CD4-positive, alpha-beta memory T cell (primary cell): Measurements from ENCODE around the gene BPIFB3. TPM values are rescaled to one million over a fixed set of nuclear protein-coding genes. Genes with fewer than 3 reads are reported as not detected.

ENCODE experiments used
- CTCF ChIA-PET: fragments of 350-600 bp; sonication (Branson Sonifier 250); formaldehyde crosslinking; loops from one replicate; lab custom pipeline; 2021; ENCODE audit warnings: inconsistent platforms; ENCODE audit not compliant: partially characterized antibody; lab: Charles Lee
- POLR2A ChIA-PET: fragments of 350-600 bp; sonication (Branson Sonifier 250); formaldehyde crosslinking; loops from one replicate; lab custom pipeline; 2021; ENCODE audit not compliant: partially characterized antibody; lab: Charles Lee
- DNase-seq, 5 donors: peaks; one replicate each; pipeline versions ENCODE4 v3.0.0 to v3.0.0-alpha.2; 2020 to 2022; ENCODE audit warnings: mixed read lengths in 1 of 5
- H3K27ac ChIP-seq: one replicate; pipeline ENCODE4 v1.7.0; 2013; ENCODE audit warnings: low read depth, low read length
- H3K27me3 ChIP-seq: 2 replicates; pipeline ENCODE4 v1.7.0; 2013; ENCODE audit warnings: mild to moderate bottlenecking, low read length, moderate library complexity; ENCODE audit not compliant: insufficient read depth
- H3K36me3 ChIP-seq: 2 replicates; pipeline ENCODE4 v1.7.0; 2013; ENCODE audit warnings: mild to moderate bottlenecking, low read length, moderate library complexity; ENCODE audit not compliant: insufficient read depth
- H3K4me1 ChIP-seq: 2 replicates; pipeline ENCODE4 v1.7.0; 2013; ENCODE audit warnings: mild to moderate bottlenecking, low read length, moderate library complexity; ENCODE audit not compliant: insufficient read depth
- H3K4me3 ChIP-seq, 2 donors: one replicate each; pipeline ENCODE4 v1.7.0; 2013; ENCODE audit warnings: low read length in 2 of 2, mild to moderate bottlenecking in 1 of 2
- H3K9me3 ChIP-seq, 2 donors: one replicate each; pipeline ENCODE4 v1.7.0; 2013; ENCODE audit warnings: low read length in 2 of 2, control low read depth in 1 of 2; ENCODE audit not compliant: control insufficient read depth in 1 of 2
- H3K27ac Mint-ChIP-seq, 7 donors: one replicate each; pipeline ENCODE4 v1.8.0; 2020 to 2021; ENCODE audit warnings: mixed read lengths in 7 of 7, mild to moderate bottlenecking in 6 of 7, inconsistent platforms in 3 of 7, moderate library complexity in 3 of 7
- H3K27me3 Mint-ChIP-seq, 2 donors: one replicate each; pipeline ENCODE4 v1.8.0; 2020 to 2021; ENCODE audit warnings: mixed read lengths in 2 of 2
- H3K36me3 Mint-ChIP-seq, 2 donors: one replicate each; pipeline ENCODE4 v1.8.0; 2020 to 2021; ENCODE audit warnings: mixed read lengths in 2 of 2, inconsistent platforms in 1 of 2, mild to moderate bottlenecking in 1 of 2
- H3K4me1 Mint-ChIP-seq, 4 donors: one replicate each; pipeline ENCODE4 v1.8.0; 2020 to 2021; ENCODE audit warnings: mixed read lengths in 4 of 4, mild to moderate bottlenecking in 1 of 4
- H3K4me3 Mint-ChIP-seq, 8 donors: one replicate each; pipeline ENCODE4 v1.8.0; 2020 to 2021; ENCODE audit warnings: mixed read lengths in 8 of 8, mild to moderate bottlenecking in 7 of 8, moderate library complexity in 6 of 8, inconsistent platforms in 3 of 8
- H3K9me3 Mint-ChIP-seq, 8 donors: one replicate each; pipeline ENCODE4 v1.8.0; 2020 to 2021; ENCODE audit warnings: mixed read lengths in 8 of 8, mild to moderate bottlenecking in 5 of 8, inconsistent platforms in 3 of 8, moderate library complexity in 1 of 8
- intact Hi-C: fragments of 100-400 bp; cut with micrococcal nuclease; formaldehyde crosslinking; loops from one replicate; pipeline ENCODE4 v1.15.1; 2023
- polyA plus RNA-seq, 2 donors: library from polyadenylated mRNA; unstranded; fragments of 300-500 nt; fragmentation: Illumina TruSeq; gene quantifications; one replicate each; pipeline ENCODE4 v1.2.3, GENCODE V29; 2021
- total RNA-seq, 2 experiments: library from RNA; stranded (reverse); gene quantifications; one replicate each; pipeline ENCODE4 v1.2.3, GENCODE V29; 2021

Gene BPIFB3
- total and polyA plus RNA-seq, 4 experiments from 2014 or later: not detected

DNA sequence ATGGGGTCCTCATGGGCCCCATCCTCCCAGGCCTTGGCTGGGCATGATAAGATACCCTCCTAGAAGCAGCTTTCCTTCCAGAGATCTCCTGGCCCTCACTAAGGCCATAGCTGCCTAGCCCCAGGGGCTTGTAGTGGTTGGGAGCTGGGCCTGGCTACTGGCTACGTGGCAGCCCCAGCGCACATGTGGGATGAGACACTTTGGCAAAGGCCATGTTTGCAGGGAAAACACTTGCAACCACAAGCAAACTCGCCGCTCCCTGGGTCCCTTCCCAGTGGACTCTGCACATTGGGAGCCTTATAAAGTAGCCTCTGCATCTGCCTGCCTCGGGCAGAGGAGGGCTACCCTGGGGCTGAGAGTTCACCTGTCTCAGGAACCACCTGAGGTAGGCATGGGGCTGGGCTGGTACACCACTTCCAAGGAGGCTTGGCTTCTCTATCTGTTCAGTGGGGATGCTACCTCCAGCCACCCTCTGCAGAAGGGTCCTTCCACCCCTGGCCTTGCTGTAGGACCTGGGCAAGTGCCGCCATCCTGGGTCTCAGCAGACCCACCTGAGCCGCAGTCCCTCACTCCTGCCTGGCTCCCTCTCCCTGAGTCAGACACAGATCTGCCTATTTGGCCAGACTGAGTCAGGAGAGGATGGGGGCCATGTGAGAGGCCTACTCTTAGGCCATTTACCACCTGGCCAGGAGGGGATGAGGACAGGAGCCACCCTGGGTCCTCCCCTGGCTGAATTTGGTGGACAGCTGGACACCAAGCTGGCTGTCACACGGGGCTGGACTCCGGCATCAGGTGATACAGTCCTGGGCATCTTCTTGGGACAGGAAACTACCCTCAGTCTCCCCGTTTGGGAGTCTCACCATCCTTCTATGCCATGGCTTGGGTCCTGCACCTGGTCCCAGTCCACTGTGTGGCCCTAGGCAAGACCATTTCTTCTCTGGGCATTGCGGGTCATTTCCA, 46.0 kb upstream of the BPIFB3 start, which contains the start of gene BPIFB2:
Gene BPIFB2, plus strand, starts transcription at position 329 of the 960 bp plus-strand sequence. CDS start 871 bp downstream, outside the sequence.
- ChIA-PET CTCF (interaction anchor here (0.9 kb wide), 1 partner anchor 62 kb away, joined by 3 read pairs; no protein-coding TSS in a partner anchor), POLR2A (no interaction called here)
- Histone ChIP-seq H3K9me3 (peaks cover 0 to 8% of the 10 kb centered on the region in 2 donors), H3K27me3 (no peaks in the 10 kb centered on the region), H3K4me3 (no peak within 1 kb of the TSS), H3K36me3 (no peaks in the 10 kb centered on the region), H3K27ac (no peak within 1 kb of the TSS), H3K4me1 (peaks cover 11% of the 10 kb centered on the region)
- no peaks in the 10 kb centered on the region for H3K27me3 Mint-ChIP-seq
- H3K4me3 Mint-ChIP-seq: no peak within 1 kb of the TSS
- H3K4me1 Mint-ChIP-seq: peaks cover 2 to 22% (median 5%) of the 10 kb centered on the region in 4 donors
- intact Hi-C loops: loop anchor here (5.0 kb wide), 2 partner anchors 35 to 60 kb away; no protein-coding TSS in a partner anchor
- H3K36me3 Mint-ChIP-seq: peaks cover 0 to 4% of the 10 kb centered on the region in 2 donors
- H3K9me3 Mint-ChIP-seq: peaks cover 0 to 8% (median 3%) of the 10 kb centered on the region in 8 donors
- DNase-seq: no peak
- H3K27ac Mint-ChIP-seq: peak within 1 kb of the TSS in 1 of 7 donors; percentile 20

DNA sequence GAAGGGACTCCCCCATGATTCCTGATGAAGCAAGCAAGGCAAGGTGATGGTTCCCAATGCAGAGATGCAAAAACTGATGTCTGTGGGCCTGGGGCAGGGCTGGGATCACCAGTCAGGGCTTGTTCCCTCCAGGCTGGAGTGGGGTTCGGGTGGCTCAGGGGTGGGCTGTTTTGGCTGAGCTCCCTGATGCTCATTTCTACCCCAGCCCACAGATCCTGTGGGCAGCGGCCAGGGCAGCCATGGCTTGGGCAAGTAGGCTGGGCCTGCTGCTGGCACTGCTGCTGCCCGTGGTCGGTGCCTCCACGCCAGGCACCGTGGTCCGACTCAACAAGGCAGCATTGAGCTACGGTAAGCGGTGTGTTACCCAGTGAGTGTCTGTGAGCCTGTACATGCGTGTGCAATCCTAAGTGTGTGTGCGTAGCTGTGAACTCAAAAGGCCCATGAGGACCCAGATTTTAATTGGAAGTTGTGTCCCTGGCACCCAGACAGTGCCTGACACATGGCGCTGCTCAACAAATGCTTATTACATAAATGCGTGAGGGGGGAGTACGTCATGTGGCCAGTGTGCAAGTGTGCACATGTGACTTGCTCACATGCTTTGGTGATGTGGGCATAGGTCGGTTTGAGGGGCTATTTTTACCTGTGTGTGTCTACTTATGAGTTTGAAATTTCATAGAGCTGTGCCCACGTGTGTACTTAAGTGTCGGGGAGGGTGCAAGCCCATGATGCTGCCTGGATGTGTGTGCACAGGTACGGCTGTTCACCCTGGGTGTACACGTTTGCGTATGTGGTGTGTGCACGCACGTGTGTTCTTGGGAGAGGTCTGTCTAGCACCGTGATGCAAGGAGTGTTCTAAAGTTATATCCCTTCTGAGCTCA, 45.1 kb upstream of the BPIFB3 start:
- H3K4me3 Mint-ChIP-seq: no peak overlapping the region
- H3K36me3 ChIP-seq: no peaks in the 10 kb centered on the region
- no peak for DNase-seq
- H3K4me1 Mint-ChIP-seq: peaks cover 2 to 19% (median 5%) of the 10 kb centered on the region in 4 donors
- intact Hi-C loops: loop anchor here (5.0 kb wide), 2 partner anchors 36 to 61 kb away; no protein-coding TSS in a partner anchor
- no peaks in the 10 kb centered on the region for H3K27me3 Mint-ChIP-seq
- peak overlapping the region in 1 of 7 donors; percentile 36 for H3K27ac Mint-ChIP-seq
- peaks cover 0 to 4% of the 10 kb centered on the region in 2 donors for H3K36me3 Mint-ChIP-seq
- no peaks in the 10 kb centered on the region for H3K27me3 ChIP-seq
- peaks cover 0 to 8% (median 3%) of the 10 kb centered on the region in 8 donors for H3K9me3 Mint-ChIP-seq
- H3K4me3 ChIP-seq: no peak overlapping the region
- ChIA-PET POLR2A (no interaction called here), CTCF (interaction anchor here (0.9 kb wide), 1 partner anchor 63 kb away, joined by 3 read pairs; no protein-coding TSS in a partner anchor)
- no peak overlapping the region for H3K27ac ChIP-seq
- H3K4me1 ChIP-seq: peaks cover 11% of the 10 kb centered on the region
- peaks cover 0 to 8% of the 10 kb centered on the region in 2 donors for H3K9me3 ChIP-seq

DNA sequence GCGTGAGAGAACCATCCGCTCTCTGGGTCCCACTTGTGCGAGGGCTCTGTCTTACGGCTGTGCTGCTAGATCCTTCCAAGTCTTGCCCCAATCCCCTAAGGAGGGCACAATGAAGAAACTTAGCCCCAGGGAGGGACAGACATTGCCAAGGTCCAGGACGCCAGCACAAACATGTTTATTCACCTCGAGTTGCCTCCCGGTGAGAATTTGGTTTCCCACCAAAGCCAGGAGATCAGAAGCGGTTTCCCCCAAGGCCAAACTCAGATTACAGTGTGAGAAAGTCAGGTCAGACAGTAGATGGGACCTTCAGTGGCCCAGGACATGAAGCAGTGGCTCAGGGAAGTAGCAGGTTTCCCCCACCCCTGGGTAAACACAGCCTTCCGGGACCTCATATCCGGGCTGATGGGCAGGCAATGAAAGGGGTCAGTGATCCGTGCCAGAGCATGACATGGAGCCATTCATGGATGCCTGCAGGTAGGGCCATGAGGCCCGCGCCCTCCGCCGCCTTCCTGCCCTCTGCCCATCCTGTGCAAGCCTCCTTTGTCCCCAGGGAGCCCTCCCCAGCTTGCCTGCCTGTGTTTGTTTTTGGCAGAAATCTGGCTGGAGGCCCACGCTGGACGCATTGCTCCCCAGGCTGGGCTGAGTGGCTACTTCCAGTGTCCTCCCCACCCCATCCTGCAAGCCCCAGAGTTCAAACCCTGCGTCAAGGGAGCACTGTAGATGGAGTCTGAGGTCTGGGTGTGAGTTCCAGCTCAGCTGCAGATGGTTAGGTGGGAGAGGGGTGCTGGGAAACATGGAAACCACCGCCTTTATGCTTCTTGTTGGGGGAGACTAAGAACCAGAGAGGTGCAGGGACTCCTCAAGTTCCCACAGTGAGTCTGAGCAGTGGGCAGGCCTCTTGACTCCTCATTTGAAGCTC, 44.2 kb upstream of the BPIFB3 start:
- intact Hi-C loops: loop anchor here (5.0 kb wide), 2 partner anchors 37 to 62 kb away; no protein-coding TSS in a partner anchor
- Histone ChIP-seq H3K27ac (no peak overlapping the region), H3K9me3 (peaks cover 0 to 8% of the 10 kb centered on the region in 2 donors), H3K4me3 (no peak overlapping the region), H3K27me3 (no peaks in the 10 kb centered on the region), H3K4me1 (peaks cover 8% of the 10 kb centered on the region), H3K36me3 (no peaks in the 10 kb centered on the region)
- no peaks in the 10 kb centered on the region for H3K27me3 Mint-ChIP-seq
- peak overlapping the region in 1 of 8 donors; percentile 3 for H3K4me3 Mint-ChIP-seq
- ChIA-PET CTCF (interaction anchor here (0.5 kb wide), 1 partner anchor 31 kb away, joined by 4 read pairs; no protein-coding TSS in a partner anchor), POLR2A (interaction anchor here (0.6 kb wide), 1 partner anchor 38 kb away, joined by 3 read pairs; no protein-coding TSS in a partner anchor)
- H3K4me1 Mint-ChIP-seq: peaks cover 2 to 10% (median 4%) of the 10 kb centered on the region in 4 donors
- DNase-seq: no peak
- peaks cover 0 to 8% (median 3%) of the 10 kb centered on the region in 8 donors for H3K9me3 Mint-ChIP-seq
- peaks cover 0 to 4% of the 10 kb centered on the region in 2 donors for H3K36me3 Mint-ChIP-seq
- H3K27ac Mint-ChIP-seq: peak overlapping the region in 2 of 7 donors; percentile 50 to 51

DNA sequence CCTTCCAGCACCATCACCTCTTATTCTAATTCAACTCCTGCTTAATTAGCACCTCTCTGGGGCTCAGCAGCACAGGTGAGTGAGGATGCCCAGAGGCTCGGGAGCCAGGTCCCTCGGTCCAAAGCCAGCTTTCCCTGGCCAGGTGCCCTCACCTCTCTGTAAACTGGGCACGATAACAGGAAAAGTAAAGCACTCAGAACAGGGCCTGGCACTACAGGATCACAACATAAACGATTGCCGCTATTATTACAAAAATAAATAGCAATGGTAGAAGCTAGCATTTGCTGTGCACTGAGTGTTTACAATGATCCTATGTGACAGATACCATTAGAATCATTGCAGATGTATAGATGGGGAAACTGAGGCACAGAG, 43.6 kb upstream of the BPIFB3 start:
- Mint-ChIP-seq H3K27me3 (no peaks in the 10 kb centered on the region), H3K4me3 (no peak overlapping the region), H3K36me3 (peaks cover 0 to 3% of the 10 kb centered on the region in 2 donors), H3K9me3 (peaks cover 0 to 7% (median 3%) of the 10 kb centered on the region in 8 donors), H3K4me1 (peaks cover 2 to 7% (median 3%) of the 10 kb centered on the region in 4 donors), H3K27ac (peak overlapping the region in 1 of 7 donors; percentile 17)
- no peak overlapping the region for H3K27ac ChIP-seq
- no peaks in the 10 kb centered on the region for H3K27me3 ChIP-seq
- intact Hi-C loops: no loop called here
- H3K36me3 ChIP-seq: no peaks in the 10 kb centered on the region
- peaks cover 0 to 5% of the 10 kb centered on the region in 2 donors for H3K9me3 ChIP-seq
- ChIA-PET POLR2A (interaction anchor here (0.6 kb wide), 1 partner anchor 38 kb away, joined by 3 read pairs; no protein-coding TSS in a partner anchor), CTCF (interaction anchor here (0.5 kb wide), 1 partner anchor 30 kb away, joined by 4 read pairs; no protein-coding TSS in a partner anchor)
- H3K4me1 ChIP-seq: peaks cover 2% of the 10 kb centered on the region
- DNase-seq: no peak
- H3K4me3 ChIP-seq: no peak overlapping the region

DNA sequence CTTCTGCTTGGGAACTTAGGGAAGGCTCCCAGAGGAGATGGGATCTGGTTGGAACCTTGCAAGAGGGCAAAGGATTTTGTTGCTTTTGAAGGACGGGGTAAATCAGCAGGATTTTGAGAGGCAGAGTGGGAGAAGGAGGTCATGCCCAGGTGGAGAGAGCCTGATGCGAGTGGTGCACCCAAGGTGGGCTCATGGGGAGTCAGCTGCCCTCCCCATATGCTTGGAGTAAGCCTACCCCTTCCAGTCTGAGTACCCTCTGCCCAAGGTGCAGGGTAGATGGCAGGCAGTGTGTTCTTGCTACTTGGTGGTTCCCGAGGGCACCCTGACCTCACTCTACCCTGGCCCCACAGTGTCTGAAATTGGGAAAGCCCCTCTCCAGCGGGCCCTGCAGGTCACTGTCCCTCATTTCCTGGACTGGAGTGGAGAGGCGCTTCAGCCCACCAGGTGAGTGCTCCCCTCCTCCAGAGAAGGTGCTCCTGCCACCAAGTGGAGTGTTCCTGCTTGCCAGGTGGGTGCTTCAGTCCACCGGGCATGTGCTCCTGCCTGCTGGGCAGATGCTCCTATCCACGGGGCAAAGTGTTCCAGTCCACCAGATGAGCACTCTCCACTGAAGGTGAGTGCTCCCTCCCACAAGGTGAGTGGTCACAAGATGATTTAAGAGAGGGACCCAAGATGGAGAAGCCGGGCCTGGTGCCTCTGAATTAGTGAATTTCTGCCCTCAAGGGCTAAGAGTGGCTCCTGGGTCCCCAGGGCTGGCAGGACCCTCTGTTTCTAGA, 42.8 kb upstream of the BPIFB3 start:
- Histone ChIP-seq H3K9me3 (no peaks in the 10 kb centered on the region), H3K4me1 (no peaks in the 10 kb centered on the region), H3K36me3 (no peaks in the 10 kb centered on the region), H3K27ac (no peak overlapping the region), H3K4me3 (no peak overlapping the region), H3K27me3 (no peaks in the 10 kb centered on the region)
- no peak for DNase-seq
- POLR2A ChIA-PET: no interaction called here
- CTCF ChIA-PET: no interaction called here
- Mint-ChIP-seq H3K27ac (no peak overlapping the region), H3K9me3 (no peaks in the 10 kb centered on the region), H3K4me1 (peaks cover 0 to 3% (median under 1%) of the 10 kb centered on the region in 4 donors), H3K27me3 (no peaks in the 10 kb centered on the region), H3K4me3 (no peak overlapping the region), H3K36me3 (no peaks in the 10 kb centered on the region)
- intact Hi-C loops: no loop called here
